IPS-NIHi11 (cell line): Measurements from ENCODE around the gene TMEM170A.
"Not testable (repeated sequence)": the region's sequence is repeated elsewhere in the genome, so short reads cannot be mapped to it uniquely, and the experiment has no call there.

Experiments used
- DNase-seq: peaks from one replicate; pipeline ENCODE4 v3.0.0; 2012; ENCODE audit warnings: mixed read lengths, low spot score

Gene TMEM170A

DNA sequence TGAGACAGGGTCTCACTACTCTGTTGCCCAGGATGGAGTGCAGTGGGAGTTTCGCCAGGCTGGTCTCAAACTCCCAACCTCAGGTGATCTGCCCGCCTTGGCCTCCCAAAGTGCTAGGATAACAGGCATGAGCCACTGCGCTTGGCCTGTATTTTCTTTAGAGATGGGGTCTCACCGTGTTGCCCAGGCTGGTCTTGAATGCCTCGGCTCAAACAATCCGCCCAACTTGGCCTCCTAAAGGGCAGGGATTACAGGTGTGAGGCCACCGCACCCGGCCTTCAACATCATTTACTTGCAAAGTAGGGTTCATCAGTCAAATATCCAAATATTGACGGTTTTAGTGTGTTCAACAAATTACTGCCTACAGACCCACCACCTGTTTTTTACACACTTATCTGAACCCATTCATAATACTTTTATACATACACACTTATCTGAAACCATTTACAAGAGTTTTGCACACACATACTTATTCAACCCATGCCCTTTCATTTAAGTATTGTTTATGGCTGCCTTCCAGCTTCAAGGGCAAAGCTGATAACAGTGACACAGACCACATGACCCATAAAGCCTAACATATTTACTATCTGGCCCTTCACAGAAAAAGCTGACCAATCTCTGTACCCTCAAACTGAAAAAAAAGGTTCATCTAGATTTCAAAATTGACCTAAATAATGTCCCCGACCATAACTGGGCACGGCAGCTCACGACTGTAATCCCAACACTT is 11.9 kb downstream of the TMEM170A start:
- DNase-seq: no peak

DNA sequence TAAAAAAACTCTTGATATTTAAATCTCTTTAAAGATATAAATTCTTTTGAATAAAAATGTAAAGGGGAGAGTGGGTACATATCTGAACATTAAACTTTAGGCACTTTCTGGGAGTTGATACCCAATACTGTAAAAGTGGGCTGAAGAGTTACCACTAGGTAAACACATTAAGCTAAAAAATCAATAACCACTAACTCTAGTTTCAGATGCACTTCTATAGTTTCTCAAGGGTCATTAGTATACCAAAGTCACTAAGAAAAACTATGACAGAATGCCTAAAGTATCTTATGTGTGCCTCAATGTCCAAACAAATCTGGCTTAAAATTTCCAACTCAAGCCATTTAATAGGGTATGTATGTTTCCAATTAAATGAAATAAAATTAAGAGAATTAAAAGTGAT is 18.1 kb downstream of the TMEM170A start:
- no peak for DNase-seq

DNA sequence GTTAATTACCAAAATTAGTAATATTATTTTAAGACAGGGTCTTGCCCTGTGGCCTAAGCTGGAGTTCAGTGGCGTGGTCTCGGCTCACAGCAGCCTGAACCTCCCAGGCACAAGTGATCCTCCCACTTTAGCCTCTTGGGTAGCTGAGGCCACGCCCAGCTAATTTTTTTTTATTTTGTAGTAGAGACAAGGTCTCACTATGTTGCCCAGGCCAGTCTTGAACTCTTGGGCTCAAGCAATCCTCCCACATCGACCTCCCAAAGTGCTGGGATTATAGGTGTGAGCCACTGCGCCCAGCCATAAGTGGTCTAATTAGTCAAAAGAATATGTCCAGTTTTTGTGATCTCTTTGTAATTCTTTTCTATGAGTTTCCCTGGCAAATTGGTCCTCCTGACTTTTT is 19.2 kb downstream of the TMEM170A start:
- DNase-seq: no peak

DNA sequence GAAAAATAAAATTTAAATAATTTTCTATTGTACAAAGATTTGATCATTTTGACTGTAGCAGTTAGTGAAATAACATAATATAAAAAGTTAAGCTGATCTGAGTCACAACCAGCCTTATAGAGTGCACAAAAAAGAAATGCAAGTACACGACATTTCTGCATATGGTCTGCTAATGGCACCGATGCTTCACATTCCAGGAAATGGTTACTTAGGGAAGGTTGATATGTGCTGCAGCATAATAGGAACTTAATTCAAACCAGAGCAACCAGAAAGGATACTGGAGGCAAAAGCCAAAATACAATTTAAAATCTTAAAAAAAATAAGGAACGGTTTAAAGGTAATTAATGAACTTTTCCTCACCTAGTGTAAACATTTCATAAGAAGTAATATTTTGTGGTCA is 21.2 kb downstream of the TMEM170A start:
- DNase-seq: no peak

DNA sequence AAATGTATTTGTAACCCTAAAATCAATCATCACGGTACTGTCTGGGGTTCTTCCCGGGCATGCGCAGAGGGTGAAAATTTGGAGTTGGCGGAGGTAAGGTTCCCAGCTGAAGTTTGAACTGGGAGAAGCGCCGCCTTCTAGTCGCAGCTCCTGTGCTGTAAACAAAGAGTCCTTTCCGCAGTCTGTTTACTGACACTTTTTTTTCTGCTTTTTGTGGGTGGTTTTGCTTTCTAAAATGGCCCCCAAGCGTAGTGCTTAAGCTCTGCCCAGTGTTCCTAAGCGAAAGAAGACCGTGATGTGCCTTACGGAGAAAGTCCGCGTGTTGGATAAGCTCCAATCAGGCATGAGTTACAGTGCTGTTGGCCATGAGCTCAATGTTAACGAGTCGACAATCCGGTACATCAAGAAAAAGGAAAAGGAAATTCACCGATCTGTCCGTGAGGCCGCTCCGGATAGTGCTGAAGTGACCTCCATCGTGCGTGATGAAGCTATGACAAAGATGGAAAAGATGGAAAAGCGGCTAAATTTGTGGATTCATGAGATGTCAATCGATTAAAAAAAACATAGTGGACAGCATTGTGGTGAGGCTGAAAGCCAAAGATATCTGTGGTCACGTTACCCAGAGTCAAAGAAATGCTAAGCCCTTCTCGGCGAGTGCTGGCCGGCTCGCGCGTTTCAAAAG is 30.6 kb downstream of the TMEM170A start:
- peak; percentile 77 for DNase-seq

DNA sequence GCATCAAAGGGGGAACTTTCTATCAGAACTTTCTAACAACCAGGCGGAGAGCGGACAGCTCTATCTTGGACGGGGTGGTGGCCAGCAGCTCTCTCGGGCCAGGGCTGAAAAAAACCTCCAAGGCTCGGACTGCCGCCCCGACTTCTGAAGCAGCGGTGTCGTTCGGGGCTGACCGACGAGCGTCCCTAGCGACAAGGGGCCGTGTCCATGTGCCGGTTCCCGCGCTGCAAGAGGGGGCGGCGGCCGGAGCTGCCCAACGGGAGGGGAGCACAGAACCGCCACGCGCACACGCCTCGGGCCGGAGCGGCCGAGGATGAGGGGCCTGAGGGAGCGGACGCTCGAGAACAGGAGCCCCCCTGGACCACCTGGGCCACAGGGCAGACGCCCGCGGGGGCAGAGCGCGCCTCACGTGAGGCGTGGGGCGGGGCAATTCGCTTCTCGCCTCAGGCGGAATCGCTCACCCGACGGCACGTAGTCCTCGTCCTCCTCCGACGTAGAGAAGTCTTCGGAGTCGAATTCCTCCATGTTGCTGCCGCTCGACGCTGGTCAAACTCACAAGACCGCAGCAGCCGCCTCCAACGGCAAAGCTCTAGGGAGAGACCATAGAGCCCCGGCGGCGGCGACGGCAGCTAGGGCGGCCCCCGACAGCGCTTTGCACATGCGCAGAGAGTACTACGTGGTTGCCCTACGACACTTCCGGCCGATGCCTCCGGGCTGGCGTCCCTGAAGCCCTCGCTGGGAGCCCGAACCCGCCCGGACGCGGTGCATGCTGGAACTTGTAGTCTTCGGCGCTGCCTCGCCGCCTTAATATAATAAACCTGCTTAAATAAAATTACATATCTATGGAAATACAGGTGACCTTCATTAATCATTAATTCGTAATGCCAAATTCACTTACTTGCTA is 31.4 kb downstream of the TMEM170A start, which contains the start of gene CFDP1:
CFDP1 (minus strand) TSS at position 676 of the 904 bp plus-strand sequence; CDS start at position 525, 151 bp downstream.
- DNase-seq: peak; percentile 100

DNA sequence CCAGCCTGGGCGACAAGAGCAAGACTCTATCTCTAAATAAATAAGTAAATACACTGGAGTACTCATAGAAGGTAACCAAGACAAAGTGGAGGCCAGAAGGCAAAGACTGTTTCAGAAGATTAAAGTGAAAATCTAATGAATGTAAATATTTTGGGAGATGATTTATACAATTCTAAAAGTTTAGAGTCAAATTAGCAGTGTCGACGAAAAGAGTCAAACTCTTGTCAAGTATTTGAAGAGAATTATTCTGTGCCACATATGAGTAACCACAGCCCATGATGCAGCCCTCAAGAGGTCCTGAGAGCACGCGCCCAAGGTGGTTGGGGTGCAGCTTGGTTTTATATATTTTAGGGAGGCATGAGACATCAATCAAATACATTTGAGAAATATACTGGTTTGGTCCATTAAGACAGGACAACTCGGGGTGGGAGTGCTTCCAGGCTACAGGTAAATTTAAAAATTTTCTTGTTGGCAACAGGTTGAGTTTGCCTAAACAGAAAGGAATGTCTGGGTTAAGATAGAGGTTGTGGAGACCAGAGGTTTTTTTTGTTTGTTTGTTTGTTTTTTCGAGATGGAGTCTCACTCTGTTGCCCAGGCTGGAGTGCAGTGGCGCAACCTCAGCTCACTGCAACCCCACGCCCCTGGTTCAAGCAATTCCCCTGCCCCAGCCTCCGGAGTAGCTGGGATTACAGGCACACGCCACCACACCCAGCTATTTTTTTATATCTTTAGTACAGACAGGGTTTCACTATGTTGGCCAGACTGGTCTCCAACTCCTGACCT is 34.7 kb downstream of the TMEM170A start:
- no peak for DNase-seq

DNA sequence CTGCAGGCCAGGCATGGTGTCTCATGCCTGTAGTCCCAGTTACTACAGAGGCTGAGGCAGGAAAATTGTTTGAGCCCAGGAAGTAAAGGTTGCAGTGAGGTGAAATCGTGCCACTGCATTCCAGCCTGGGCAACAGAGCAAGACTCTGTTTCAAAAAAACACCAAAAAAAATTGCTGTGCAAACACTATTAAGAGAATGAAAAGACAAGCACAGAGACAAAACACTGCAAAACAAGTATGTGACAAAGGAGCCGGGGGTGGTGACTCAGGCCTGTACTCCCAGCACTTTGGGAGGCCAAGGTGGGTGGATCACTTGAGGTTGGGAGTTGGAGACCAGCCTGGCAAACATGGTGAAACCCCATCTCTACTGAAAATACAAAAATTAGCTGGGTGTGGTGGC is 38.0 kb downstream of the TMEM170A start:
- not testable (repeated sequence) for DNase-seq

DNA sequence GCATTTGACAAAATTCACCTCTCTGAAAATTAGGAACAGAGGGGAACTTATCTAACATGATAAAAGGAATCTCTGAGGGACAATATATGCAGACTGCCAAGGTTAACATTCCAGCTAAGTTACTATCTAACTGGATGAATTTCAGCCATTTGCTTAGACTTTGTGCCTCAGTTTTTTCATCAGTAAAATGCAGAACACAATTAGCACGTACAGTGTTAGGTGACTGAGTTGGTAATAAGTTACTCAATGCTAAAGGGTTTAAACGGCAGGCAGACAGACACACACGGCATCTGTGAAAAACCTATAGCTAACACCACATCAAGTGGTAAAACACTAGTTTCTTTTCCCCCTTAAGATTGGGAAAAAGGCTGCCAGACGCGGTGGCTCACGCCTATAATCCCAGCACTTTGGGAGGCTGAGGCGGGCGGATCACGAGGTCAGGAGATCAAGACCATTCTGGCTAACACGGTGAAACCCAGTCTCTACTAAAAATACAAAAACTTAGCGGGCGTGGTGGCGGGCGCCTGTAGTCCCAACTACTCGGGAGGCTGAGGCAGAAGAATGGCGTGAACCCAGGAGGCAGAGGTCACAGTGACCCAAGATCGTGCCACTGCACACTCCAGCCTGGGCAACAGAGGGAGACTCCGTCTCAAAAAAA is 40.3 kb downstream of the TMEM170A start:
- DNase-seq: not testable (repeated sequence)

DNA sequence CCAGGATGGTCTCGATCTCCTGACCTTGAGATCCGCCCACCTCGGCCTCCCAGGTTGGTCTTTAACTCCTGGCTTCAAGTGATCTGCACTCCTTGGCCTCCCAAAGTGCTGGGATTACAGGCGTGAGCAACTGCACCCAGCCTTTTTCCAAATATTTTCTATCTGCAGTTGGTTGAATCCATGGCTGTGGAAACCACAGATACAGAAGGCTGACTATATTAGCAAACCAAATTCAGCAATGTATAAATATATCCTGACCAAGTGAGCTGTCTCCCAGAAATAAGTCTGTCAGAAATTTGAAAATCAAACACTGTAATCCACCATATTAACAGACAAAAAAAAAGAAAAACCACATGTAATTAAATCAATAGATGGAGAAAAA is 40.8 kb downstream of the TMEM170A start:
- no peak for DNase-seq

DNA sequence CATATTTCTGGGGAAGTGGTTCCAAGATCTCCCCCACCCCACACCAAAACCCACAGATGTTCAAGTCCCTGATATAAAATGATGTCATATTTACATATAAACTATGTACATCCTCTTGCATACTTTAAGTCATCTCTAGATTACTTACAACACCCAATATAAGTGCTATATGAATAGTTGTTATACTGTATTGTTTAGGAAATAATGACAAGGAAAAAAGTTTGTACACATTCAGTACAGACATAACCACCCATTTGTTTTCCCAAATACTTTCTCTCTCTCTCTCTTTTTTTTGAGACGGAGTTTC is 42.7 kb downstream of the TMEM170A start:
- no peak for DNase-seq

DNA sequence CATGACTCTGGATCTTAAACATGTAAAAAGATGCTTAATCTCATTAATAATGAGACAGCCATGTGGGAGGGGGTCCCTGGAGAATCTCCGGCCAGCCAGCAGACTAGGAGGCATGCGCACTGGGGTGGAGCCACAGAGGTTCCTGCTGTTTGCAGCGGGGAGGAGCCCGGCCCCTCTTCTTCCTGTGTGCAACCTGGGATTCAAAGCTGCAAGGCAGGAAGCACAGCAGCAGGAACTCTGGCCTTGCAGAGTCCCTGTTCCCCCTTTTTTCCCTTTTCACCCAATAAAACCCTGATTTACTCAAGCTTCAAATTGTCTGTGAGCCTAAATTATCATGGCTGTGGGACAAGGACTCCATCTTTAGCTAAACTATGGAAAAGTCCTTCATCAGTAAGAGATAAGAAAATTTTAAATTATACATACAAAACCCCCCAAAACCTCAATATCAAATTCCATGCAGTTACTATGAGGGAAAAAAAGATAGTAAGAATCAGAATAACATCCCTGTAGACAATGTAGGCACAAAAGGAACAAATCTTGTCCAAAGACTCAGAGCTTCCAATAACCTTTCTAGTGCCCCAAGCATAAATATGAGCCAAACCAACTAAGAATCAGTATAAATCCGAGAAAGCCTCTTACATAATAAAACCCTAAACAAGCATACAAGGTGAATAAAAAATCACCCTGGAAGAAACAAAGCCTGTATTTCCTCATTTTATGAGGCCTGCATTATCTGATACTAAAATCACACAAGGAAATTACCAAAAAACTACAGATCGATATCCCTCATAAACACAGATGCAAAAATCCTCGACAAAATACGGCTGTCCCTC is 43.3 kb downstream of the TMEM170A start:
- DNase-seq: peak; percentile 71

DNA sequence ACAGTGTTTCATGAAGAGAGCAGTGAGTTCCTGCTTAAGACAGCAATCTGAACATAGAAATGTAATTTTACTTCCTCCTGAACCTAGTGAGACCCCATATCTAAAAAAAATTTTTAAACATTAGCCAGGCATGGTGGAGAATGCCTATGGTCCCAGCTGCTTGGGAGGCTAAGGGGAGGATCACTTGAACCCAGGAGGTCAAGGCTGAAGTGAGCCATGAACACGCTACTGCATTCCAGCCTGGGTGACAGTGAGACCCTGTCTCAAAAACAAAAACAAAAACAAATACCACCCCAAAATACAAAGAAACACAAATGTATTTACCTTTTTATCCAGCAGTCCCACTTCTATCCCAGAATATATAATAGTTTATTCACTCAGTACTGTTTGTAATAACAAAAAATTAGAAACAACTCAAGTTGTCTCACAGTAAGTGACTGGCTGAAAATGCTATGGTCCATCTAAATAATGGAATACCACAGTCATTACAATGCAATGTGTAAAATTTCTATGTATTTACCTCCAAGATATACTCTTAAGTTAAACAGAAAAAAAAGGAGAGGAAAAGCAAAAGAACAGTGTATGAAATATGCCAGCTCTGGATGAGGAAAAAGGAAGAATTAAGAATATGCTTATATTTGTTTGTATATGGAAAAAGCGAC is 47.5 kb downstream of the TMEM170A start:
- no peak for DNase-seq

DNA sequence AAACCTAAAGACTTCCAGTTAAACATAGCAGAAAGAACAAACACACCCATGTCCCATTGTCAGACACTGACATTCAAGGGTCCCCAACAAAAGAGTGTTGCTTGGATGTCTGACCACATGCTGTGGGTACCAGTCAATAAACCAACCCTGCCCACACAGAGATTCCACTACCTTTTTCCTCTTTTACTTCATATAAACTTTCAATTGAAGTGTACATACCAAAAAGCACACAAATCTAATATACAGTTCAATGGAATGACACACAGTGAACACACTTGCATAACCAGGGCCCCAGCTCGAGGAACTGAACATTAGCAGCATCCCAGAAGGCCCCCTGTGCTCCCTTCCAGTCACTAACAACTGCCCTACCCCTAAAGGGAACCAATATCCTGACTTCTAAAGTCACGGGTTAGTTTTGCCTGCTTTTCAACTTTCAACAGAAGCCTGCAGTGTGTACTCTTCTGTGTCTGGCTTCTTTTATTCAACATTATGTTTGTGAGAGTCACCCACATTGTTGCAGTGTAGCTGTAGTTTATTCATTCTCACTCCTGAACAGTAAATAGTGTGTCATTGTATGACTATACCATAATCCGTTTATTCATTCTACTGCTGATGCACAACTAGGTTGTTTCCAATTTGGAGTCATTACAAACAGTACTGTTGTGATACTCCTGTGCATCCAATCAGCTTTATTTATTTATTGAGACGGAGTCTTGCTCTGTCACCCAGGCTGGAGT is 49.2 kb downstream of the TMEM170A start:
- no peak for DNase-seq

DNA sequence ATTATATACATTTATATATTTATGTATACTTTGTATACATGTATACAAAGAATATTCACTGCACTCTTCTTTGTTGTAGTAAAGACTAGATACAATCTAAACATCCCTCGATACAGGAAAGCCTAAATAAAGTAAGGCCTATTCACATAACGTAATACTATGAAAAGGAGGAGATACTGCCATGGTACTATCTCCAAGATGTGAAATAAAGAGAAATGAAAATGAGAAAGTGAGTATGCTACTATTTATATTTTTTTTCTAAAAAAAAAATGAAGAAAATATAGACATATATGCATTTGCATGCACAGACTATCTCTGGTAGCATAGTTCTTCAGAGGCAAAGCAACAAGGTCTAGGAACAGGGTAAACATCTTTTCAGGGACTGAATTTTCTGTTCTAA is 50.5 kb downstream of the TMEM170A start:
- DNase-seq: no peak

DNA sequence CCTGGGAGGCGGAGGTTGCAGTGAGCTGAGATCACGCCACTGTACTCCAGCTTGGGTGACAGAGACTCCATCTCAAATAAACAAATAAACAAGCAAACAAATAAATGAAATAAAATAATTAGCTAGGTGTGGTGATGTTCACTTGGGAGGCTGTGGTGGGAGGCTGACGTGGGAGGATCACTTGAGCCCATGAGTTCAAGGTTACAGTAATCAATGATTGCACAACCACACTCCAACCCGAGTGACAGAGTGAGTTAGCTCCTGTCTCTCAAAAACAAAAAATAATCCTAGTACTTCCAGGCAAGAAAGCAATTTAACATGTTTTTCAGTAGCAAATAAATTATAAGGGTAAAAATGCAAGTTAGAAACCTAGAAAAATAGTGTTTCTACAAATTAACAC is 57.5 kb downstream of the TMEM170A start:
- DNase-seq: no peak

DNA sequence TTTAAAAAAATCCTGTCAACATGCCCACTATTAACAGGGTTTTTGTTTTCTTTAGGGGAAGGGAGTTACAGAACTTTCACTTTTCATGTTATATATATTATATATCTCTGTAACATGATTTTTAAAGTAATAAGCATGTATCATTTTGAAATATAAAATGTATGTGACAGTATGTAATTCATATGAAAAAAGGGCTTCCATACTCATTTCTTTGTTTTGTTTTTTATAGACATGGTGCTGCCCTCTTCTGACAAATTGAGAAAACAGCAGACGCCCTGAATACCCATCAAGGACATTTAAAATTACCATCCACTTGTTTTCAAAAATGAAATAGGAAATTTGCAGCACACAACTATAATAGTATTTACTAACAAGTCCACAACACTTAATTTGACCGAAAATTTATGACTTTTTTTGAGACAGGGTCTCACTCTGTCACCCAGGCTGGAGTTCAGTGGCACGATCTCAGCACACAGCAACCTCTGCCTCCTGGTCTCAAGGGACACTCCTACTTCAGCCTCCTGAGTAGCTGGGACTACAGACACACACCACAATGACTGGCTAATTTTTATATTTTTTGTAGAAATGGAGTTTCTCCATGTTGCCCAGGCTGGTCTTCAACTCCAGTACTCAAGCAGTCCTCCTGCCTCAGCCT is 61.5 kb downstream of the TMEM170A start:
- peak; percentile 25 for DNase-seq

DNA sequence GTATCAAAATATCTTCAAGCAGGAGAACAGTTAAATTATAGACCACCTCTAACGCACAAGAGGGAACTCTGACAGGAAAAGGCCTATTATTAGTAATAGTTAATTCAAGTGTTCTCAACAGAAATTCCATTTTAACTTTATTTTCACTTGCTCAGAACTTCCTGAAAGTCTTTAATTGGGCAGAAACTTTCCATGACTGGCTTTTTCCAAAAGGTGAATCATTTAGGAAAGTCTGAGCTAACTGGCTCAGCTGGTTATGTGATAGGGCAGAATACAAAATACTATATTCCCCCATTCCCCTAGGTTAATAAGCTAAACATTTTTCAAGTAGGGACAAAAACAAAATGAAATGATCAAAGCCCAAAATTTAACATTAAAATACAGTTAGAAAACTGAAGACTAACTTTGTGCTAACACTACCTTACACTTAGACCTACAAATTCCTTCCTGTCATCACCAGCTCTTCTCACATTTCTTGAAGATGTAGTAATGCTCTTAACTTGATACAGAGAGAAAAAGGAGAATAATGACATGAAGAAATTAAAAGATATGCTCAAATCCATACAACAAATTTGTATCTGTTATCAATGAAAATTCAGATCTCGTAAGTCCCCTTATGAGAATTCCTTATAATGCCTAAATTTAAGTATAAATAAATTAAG is 62.2 kb downstream of the TMEM170A start:
- DNase-seq: no peak
